Retinal pigment epithelial cell (primary cell): Measurements from ENCODE around the gene ATP7A.

Experiments used
- DNase-seq: peaks from one replicate; pipeline ENCODE4 v3.0.0-alpha.2; 2010; ENCODE audit warnings: low read depth
- H3K4me3 ChIP-seq: 2 replicates; pipeline ENCODE4 v1.5.1; 2011; ENCODE audit warnings: mild to moderate bottlenecking, low read length, control low read depth, moderate library complexity
- CTCF ChIP-seq: conservative IDR thresholded peaks from 2 replicates; pipeline ENCODE4 v1.5.1; 2011; ENCODE audit warnings: low read depth, low read length, control low read depth, inconsistent platforms

ATP7A gene

GRCh38 chrX:77979870-77980269 is 69.4 kb downstream of the ATP7A start:
- TF ChIP-seq CTCF = no peak
- no peak overlapping the region for H3K4me3 ChIP-seq
- DNase-seq = no peak

- no peak for TF ChIP-seq CTCF
- DNase-seq = no peak
- no peak overlapping the region for H3K4me3 ChIP-seq
Measured at GRCh38 chrX:78011846-78012245, 101.4 kb downstream of the ATP7A start.

DNA sequence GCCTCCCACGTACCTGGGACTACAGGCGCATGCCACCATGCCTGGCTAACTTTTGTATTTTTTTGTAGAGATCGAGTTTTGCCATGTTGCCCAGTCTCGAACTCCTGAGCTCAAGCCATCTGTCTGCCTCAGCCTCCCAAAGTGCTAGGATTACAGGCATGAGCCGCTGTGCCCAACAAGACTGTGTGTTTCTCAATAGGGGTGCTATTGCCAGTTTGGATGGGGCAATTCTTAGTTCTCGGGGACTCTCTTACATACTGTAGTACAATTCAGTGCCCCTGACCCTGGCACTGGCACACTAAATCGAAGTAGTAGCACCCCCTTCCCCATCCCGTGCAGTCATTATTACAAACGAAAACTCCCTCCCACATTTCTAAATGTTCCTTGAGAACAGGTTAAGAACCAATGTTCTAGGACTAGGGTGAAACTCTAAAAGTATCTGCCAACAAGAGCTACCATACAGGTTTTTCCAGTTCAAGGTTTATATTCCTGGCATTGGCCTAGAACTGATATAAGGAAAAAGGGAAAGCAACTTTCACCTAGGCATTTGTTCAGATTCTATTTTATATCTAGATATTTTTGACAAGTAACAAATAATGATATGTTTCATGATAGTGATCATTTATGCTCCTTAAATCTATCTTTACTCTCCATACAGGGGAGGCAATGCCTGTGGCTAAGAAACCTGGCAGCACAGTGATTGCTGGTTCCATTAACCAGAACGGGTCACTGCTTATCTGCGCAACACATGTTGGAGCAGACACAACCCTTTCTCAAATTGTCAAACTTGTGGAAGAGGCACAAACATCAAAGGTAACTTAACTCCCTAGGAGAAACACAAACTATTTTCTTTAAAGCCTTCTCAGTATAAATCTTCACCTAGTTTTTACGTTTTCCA is 109.3 kb downstream of the ATP7A start:
- DNase-seq = no peak
- no peak overlapping the region for H3K4me3 ChIP-seq
- no peak for TF ChIP-seq CTCF

GRCh38 chrX:78024349-78025059 is 114.0 kb downstream of the ATP7A start:
- DNase-seq = no peak
- peak; percentile 49 for TF ChIP-seq CTCF
- no peak overlapping the region for H3K4me3 ChIP-seq

DNA sequence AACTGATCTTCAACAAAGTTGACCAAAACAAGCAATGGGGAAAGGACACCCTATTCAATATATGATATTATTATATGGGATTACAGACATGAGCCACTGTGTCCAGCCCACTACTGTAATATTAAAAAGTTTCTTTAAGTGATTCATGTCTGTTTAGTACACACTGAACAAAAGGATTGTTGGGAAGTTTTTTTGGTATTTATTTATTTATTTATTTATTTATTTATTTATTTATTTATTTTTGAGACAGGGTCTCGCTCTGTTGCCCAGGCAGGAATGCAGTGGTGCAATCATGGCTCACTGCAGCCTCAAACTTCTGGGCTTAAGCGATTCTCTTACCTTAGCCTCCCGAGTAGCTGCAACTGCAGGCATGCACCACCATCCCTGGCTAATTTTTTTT is 117.3 kb downstream of the ATP7A start:
- TF ChIP-seq CTCF = no peak

DNA sequence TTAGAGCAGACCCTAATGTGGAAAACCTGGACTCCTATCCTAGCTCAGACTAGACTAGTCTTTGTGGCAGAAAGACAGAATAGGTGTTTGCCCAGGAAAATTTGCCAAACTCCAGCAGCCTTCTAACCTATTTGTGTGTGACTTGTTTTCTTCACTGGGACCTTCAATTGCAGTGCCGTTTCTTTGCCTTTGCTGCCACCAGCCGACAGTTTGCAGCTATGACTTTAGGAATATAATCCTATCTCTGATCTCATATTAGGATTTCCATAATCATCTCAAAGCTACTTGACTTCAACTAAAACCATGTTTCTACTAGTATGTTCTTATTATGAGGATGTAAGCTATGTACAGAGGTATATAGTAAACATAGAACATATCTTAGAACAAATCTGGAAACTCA is 119.2 kb downstream of the ATP7A start:
- H3K4me3 ChIP-seq = no peak overlapping the region
- peak; percentile 57 for TF ChIP-seq CTCF
- peak; percentile 2 for DNase-seq

More for the DNA sequence above, 117.3 kb downstream of the ATP7A start:
- no peak overlapping the region for H3K4me3 ChIP-seq
- no peak for DNase-seq

- no peak overlapping the region for H3K4me3 ChIP-seq
- no peak for DNase-seq
- no peak for TF ChIP-seq CTCF
Measured at GRCh38 chrX:78035061-78035460, 124.6 kb downstream of the ATP7A start.
